UCSD-AML1 (cell line): ENCODE data around the gene GLUD1.
"Not testable (repeated sequence)": the region's sequence is repeated elsewhere in the genome, so short reads cannot be mapped to it uniquely, and the experiment has no call there.

Experiments
- DNase-seq: peaks from one replicate; lab custom pipeline; 2025; ENCODE audit not compliant: unreplicated experiment; lab: John Stamatoyannopoulos, UW

GLUD1 gene

GRCh38 chr10:87092376-87092860 is 2.2 kb downstream of the GLUD1 start:
- no peak for DNase-seq

GRCh38 chr10:87090779-87091178 is 3.9 kb downstream of the GLUD1 start:
- DNase-seq = no peak

- DNase-seq = no peak
Measured at GRCh38 chr10:87089746-87090145, 4.9 kb downstream of the GLUD1 start.

- DNase-seq = no peak
Measured at GRCh38 chr10:87085537-87085936, 9.1 kb downstream of the GLUD1 start.

GRCh38 chr10:87084291-87084782 is 10.3 kb downstream of the GLUD1 start:
- DNase-seq = not testable (repeated sequence)

- not testable (repeated sequence) for DNase-seq
Measured at GRCh38 chr10:87083576-87084290, 10.9 kb downstream of the GLUD1 start.

- not testable (repeated sequence) for DNase-seq
Measured at GRCh38 chr10:87082219-87082618, 12.4 kb downstream of the GLUD1 start.

GRCh38 chr10:87081574-87081973 is 13.1 kb downstream of the GLUD1 start:
- not testable (repeated sequence) for DNase-seq

GRCh38 chr10:87080621-87081020 is 14.0 kb downstream of the GLUD1 start:
- DNase-seq = not testable (repeated sequence)

GRCh38 chr10:87079106-87079836 is 15.4 kb downstream of the GLUD1 start:
- DNase-seq = no peak

- DNase-seq = not testable (repeated sequence)
Measured at GRCh38 chr10:87076421-87076820, 18.2 kb downstream of the GLUD1 start.

GRCh38 chr10:87072449-87072848 is 22.2 kb downstream of the GLUD1 start:
- DNase-seq = no peak

- no peak for DNase-seq
Measured at GRCh38 chr10:87068281-87068680, 26.4 kb downstream of the GLUD1 start.

- DNase-seq = no peak
Measured at GRCh38 chr10:87066865-87067264, 27.8 kb downstream of the GLUD1 start.

- DNase-seq = no peak
Measured at GRCh38 chr10:87066178-87066577, 28.5 kb downstream of the GLUD1 start.

GRCh38 chr10:87064651-87065050 is 30.0 kb downstream of the GLUD1 start:
- no peak for DNase-seq

GRCh38 chr10:87060280-87060928 is 34.2 kb downstream of the GLUD1 start:
- DNase-seq = no peak

- DNase-seq = no peak
Measured at GRCh38 chr10:87059401-87059800, 35.2 kb downstream of the GLUD1 start.

- no peak for DNase-seq
Measured at GRCh38 chr10:87058171-87058570, 36.5 kb downstream of the GLUD1 start.

- no peak for DNase-seq
Measured at GRCh38 chr10:87054373-87055295, 40.0 kb downstream of the GLUD1 start.
